H1 (cell line): ENCODE data around the gene TEX54. TPM values are rescaled to one million over a fixed set of nuclear protein-coding genes. Genes with fewer than 3 reads are reported as not detected.

Experiments used
- ATF2 ChIP-seq: IDR thresholded peaks from 2 replicates; pipeline ENCODE4 v1.6.1; 2012; ENCODE audit warnings: low read length, inconsistent platforms
- ATF3 ChIP-seq: IDR thresholded peaks from 2 replicates; pipeline ENCODE4 v1.6.1; 2011; ENCODE audit warnings: low read depth, mild to moderate bottlenecking, low read length; ENCODE audit not compliant: insufficient read depth
- CBX8 ChIP-seq: fragments of 300-800, 300-1000 bp; sonication (generic); IDR thresholded peaks from 2 replicates; pipeline ENCODE4 v1.7.1; 2016; ENCODE audit warnings: low read depth, low read length, borderline replicate concordance
- CEBPB ChIP-seq: IDR thresholded peaks from 2 replicates; pipeline ENCODE4 v1.6.1; 2012; ENCODE audit warnings: low read depth, low read length
- CHD2 ChIP-seq: IDR thresholded peaks from 2 replicates; pipeline ENCODE4 v1.6.1; 2012; ENCODE audit warnings: low read length, improper control_type of control experiment
- GABPA ChIP-seq: IDR thresholded peaks from 2 replicates; pipeline ENCODE4 v1.6.1; 2011; ENCODE audit warnings: mild to moderate bottlenecking, low read length, moderate library complexity, borderline replicate concordance; ENCODE audit not compliant: insufficient read depth
- GTF2F1 ChIP-seq: IDR thresholded peaks from 2 replicates; pipeline ENCODE4 v1.6.1; 2012; ENCODE audit warnings: low read depth, low read length, improper control_type of control experiment, borderline replicate concordance
- HDAC6 ChIP-seq: IDR thresholded peaks from one replicate; pipeline ENCODE4 v1.7.1; 2012; ENCODE audit warnings: low read depth, mild to moderate bottlenecking, inconsistent platforms, low read length, moderate library complexity
- JUN ChIP-seq: IDR thresholded peaks from 2 replicates; pipeline ENCODE4 v1.6.1; 2011; ENCODE audit warnings: low read depth, mild to moderate bottlenecking, improper control_type of control experiment, low read length
- MAX ChIP-seq: IDR thresholded peaks from 2 replicates; pipeline ENCODE4 v1.6.1; 2012; ENCODE audit warnings: inconsistent platforms
- POLR2A ChIP-seq, 2 experiments: IDR thresholded peaks; 1 replicate in 1 of 2; 2 replicates in 1 of 2; pipeline ENCODE4 v1.6.1; 2011; ENCODE audit warnings: low read depth in 2 of 2, low read length in 2 of 2, mild to moderate bottlenecking in 2 of 2; ENCODE audit errors: control extremely low read depth in 1 of 2
- RBBP5 ChIP-seq: IDR thresholded peaks from 2 replicates; pipeline ENCODE4 v1.7.1; 2012; ENCODE audit warnings: low read depth, mild to moderate bottlenecking, inconsistent platforms, low read length, moderate library complexity, borderline replicate concordance
- RXRA ChIP-seq: IDR thresholded peaks from 2 replicates; pipeline ENCODE4 v1.6.1; 2011; ENCODE audit warnings: low read depth, mild to moderate bottlenecking, low read length, moderate library complexity; ENCODE audit not compliant: insufficient read depth
- SIRT6 ChIP-seq: IDR thresholded peaks from one replicate; pipeline ENCODE4 v1.7.1; 2012; ENCODE audit warnings: low read length, inconsistent platforms
- SP1 ChIP-seq: IDR thresholded peaks from 2 replicates; pipeline ENCODE4 v1.6.1; 2011; ENCODE audit warnings: low read depth, low read length
- SP2 ChIP-seq: IDR thresholded peaks from 2 replicates; pipeline ENCODE4 v1.6.1; 2012; ENCODE audit warnings: mild to moderate bottlenecking, low read length, inconsistent platforms
- SUZ12 ChIP-seq: fragments of 200-600 bp; sonication (generic); IDR thresholded peaks from 2 replicates; pipeline ENCODE4 v1.6.1; 2012; ENCODE audit warnings: mild to moderate bottlenecking, inconsistent platforms, low read length, moderate library complexity, mixed read lengths
- TAF1 ChIP-seq: IDR thresholded peaks from 2 replicates; pipeline ENCODE4 v1.6.1; 2011; ENCODE audit warnings: mild to moderate bottlenecking, low read depth, low read length
- TAF7 ChIP-seq: optimal IDR thresholded peaks from 2 replicates; pipeline ENCODE3; 2011; ENCODE audit warnings: low read depth, mild to moderate bottlenecking, inconsistent platforms, low read length, moderate library complexity, borderline replicate concordance
- TBP ChIP-seq: IDR thresholded peaks from 2 replicates; pipeline ENCODE4 v1.6.1; 2011; ENCODE audit warnings: low read depth, low read length, improper control_type of control experiment
- polyA plus RNA-seq, 7 experiments: library from polyadenylated mRNA; depleted of rRNA in 3 of 7; stranded (reverse) in 5 of 7; unstranded in 2 of 7; fragments of >200 nt in 5 of 7; fragments of 200-250 nt in 2 of 7; gene quantifications; 1 replicate in 5 of 7; 2 replicates in 1 of 7; 4 replicates in 1 of 7; pipeline versions ENCODE4 v1.2.1 to v1.2.3, GENCODE V29; 2011 to 2013; ENCODE audit warnings: missing spikeins in 2 of 7, mixed read lengths in 2 of 7
- total RNA-seq: library from RNA; stranded (reverse); fragmentation: NEBNext Ultra II Directional; extraction: Animal tissue kit (Norgen Biotek cat#: 25700); gene quantifications from 2 replicates; pipeline ENCODE4 v1.2.1, GENCODE V29; 2021

Gene TEX54
- total and polyA plus RNA-seq, 2 of the 8 experiments (the other 6 are each of a cell fraction or from before 2014, with no cell fraction given) = 1.2 TPM; not detected in 1

GRCh38 chr11:62841361-62842170 lies 8.9 kb upstream of the TEX54 start (continued):
- TF ChIP-seq MAX = no peak
- no peak for TF ChIP-seq ATF3
- TF ChIP-seq SP1 = peak; percentile 94
- peak; percentile 100 for TF ChIP-seq GTF2F1
- TF ChIP-seq CBX8 = no peak
- 0 out of 2 replicates have a peak, but pooled peaks have one; percentile 8 for TF ChIP-seq SP2
- peak; percentile 99 for TF ChIP-seq ATF2
- TF ChIP-seq POLR2A (IDR thresholded peaks at IDR 0.05; ENCODE audit: control extremely low read depth in 1 of 2, low read depth in 2 of 2, low read length in 2 of 2) = peak; percentile 100
- TF ChIP-seq SIRT6 = no peak
- TF ChIP-seq CHD2 = peak; percentile 83
- TF ChIP-seq HDAC6 = no peak
- 0 out of 2 replicates have a peak, but pooled peaks have one; percentile 7 for TF ChIP-seq GABPA
- TF ChIP-seq TAF7 = peak; percentile 100
- TF ChIP-seq SUZ12 = peak; percentile 22; the same call in 1 of the 2 replicates
- no peak for TF ChIP-seq RXRA
- TF ChIP-seq JUN = no peak
- TF ChIP-seq TAF1 = no peak; the same call in 1 of the 2 replicates
- peak; percentile 98 for TF ChIP-seq TBP
- no peak for TF ChIP-seq RBBP5
- TF ChIP-seq CEBPB = no peak
